H1 (cell line): Measurements from ENCODE around the gene ADAMTS13.

Experiments
- GABPA ChIP-seq: IDR thresholded peaks from 2 replicates; pipeline ENCODE4 v1.6.1; 2011; ENCODE audit warnings: mild to moderate bottlenecking, low read length, moderate library complexity, borderline replicate concordance; ENCODE audit not compliant: insufficient read depth
- SRF ChIP-seq: IDR thresholded peaks from 2 replicates; pipeline ENCODE4 v1.6.1; 2011; ENCODE audit warnings: mild to moderate bottlenecking, low read depth, low read length, moderate library complexity
- ZNF274 ChIP-seq: IDR thresholded peaks from 2 replicates; pipeline ENCODE4 v1.7.0; 2012; ENCODE audit warnings: low read length, borderline replicate concordance; ENCODE audit errors: extremely low read depth
- TF ChIP-seq, protein P1 (sequence below): IDR thresholded peaks from 2 replicates; pipeline ENCODE4 v1.6.1; 2012; ENCODE audit warnings: inconsistent platforms

DNA sequence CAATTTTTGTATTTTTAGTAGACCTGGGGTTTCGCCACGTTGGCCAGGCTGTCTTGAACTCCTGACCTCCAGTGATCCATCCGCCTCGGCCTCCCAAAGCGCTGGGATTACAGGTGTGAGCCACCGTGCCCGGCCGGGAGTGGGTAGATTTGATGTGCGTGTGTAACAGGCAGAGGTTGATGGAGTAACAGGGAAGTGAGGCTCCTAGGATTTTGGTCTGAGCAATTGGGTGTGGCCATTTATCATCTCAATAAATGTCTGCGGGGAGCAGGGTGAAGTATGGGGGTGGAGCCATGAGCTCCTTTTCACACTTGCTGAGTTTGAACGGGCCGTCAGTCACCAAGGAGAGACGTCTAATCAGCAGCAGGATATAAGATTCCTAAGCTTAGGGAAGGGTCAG, 3.2 kb upstream of the ADAMTS13 start:
- no peak for TF ChIP-seq GABPA
- TF ChIP-seq SRF, result no peak
- TF ChIP-seq ZNF274, result no peak
- TF ChIP-seq, protein P1, sequence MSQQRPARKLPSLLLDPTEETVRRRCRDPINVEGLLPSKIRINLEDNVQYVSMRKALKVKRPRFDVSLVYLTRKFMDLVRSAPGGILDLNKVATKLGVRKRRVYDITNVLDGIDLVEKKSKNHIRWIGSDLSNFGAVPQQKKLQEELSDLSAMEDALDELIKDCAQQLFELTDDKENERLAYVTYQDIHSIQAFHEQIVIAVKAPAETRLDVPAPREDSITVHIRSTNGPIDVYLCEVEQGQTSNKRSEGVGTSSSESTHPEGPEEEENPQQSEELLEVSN, result no peak
